Lower lobe of right lung (tissue), 2 donors: ENCODE results near the gene ASTL. TPM values are rescaled to one million over a fixed set of nuclear protein-coding genes. Genes with fewer than 3 reads are reported as not detected.
A peak's percentile ranks its signal among the peaks of the same experiment; 100 is the strongest.

Experiments used
- ATAC-seq, 2 donors: fragments of 200-7000 bp; cut with Tn5 transposase; one replicate each; pipeline ENCODE4 v1.9.1; 2020 to 2022; ENCODE audit warnings: mild to moderate bottlenecking in 2 of 2, moderate library complexity in 2 of 2
- DNase-seq: peaks from one replicate; pipeline ENCODE4 v3.0.0-alpha.2; 2020
- H3K27ac ChIP-seq: fragments of 200-600 bp; one replicate; pipeline ENCODE4 v1.8.0; 2022
- H3K27me3 ChIP-seq: fragments of 200-600 bp; one replicate; pipeline ENCODE4 v1.8.0; 2022; ENCODE audit warnings: low read depth
- H3K36me3 ChIP-seq: fragments of 200-600 bp; one replicate; pipeline ENCODE4 v1.8.0; 2022; ENCODE audit warnings: mild to moderate bottlenecking
- H3K4me1 ChIP-seq: fragments of 200-600 bp; one replicate; pipeline ENCODE4 v1.8.0; 2022
- H3K4me3 ChIP-seq: fragments of 200-600 bp; one replicate; pipeline ENCODE4 v1.8.0; 2022; ENCODE audit warnings: mild to moderate bottlenecking
- H3K9me3 ChIP-seq: fragments of 200-600 bp; one replicate; pipeline ENCODE4 v1.8.0; 2022
- intact Hi-C: fragments of 100-400 bp; cut with DNase I; formaldehyde crosslinking; loops from one replicate; pipeline ENCODE4 v1.11.0; 2022
- total RNA-seq: library from RNA; stranded (reverse); fragmentation: NEBNext Ultra II Directional; extraction: Animal tissue kit (Norgen Biotek cat#: 25700); gene quantifications from one replicate; pipeline ENCODE4 v1.2.1, GENCODE V29; 2021
- TF ChIP-seq, protein P1 (sequence below): fragments of 200-600 bp; IDR thresholded peaks from one replicate; pipeline ENCODE4 v1.8.0; 2022; ENCODE audit warnings: antibody characterized with exemption, mild to moderate bottlenecking
- donor health status: DM: no; HTN: yes; CAD: no; lungs with severe emphysema.

The ASTL gene
- total RNA-seq, 1 donor from 2014 or later, result not detected

DNA sequence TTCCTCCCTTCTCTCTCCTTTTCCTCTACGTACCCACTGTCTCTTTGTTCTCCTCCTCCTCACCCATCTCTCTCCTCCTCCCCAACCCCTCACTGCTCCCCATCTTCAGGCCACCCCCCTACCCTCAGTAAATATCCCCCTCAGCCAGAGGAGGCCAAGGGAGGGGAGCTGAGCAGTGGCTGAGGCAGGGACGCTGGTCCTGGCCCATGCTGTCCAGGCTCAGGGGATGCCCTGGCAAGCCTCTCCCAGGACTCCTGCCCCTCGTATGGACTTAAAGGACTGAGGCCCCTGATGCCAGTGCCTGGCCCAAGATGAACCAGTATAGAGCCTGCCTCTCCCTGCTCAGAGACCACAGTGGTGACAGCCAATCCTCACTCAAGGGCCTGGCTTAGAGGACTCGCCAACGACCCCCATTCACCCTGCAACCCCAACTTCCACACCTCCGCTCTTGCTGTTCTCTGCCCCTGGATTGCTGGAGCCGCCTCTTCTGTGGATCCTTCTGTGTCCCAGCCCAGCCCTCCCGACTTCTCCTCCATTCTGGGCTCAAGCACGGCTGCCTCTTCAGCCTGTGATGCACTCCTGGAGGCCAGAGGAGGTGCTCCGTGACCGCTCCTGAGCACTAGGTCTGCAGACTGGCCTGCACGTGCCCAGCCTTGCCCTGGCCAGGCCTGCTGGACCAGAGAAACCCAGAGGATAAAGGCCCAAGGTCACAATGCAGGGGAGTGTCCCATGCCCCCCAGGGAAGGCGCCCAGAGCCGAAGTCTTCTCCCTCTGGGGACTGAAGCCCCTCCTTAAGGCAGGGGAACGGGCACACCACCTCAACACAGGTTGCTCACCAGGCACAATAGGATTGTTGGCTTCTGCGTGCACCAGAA, 16.4 kb upstream of the ASTL start:
- peak; percentile 25 for DNase-seq
- Histone ChIP-seq H3K9me3 (no peaks in the 10 kb centered on the region), H3K4me1 (no peaks in the 10 kb centered on the region), H3K4me3 (no peak overlapping the region), H3K27ac (no peak overlapping the region), H3K36me3 (no peaks in the 10 kb centered on the region), H3K27me3 (no peaks in the 10 kb centered on the region)
- TF ChIP-seq, protein P1, sequence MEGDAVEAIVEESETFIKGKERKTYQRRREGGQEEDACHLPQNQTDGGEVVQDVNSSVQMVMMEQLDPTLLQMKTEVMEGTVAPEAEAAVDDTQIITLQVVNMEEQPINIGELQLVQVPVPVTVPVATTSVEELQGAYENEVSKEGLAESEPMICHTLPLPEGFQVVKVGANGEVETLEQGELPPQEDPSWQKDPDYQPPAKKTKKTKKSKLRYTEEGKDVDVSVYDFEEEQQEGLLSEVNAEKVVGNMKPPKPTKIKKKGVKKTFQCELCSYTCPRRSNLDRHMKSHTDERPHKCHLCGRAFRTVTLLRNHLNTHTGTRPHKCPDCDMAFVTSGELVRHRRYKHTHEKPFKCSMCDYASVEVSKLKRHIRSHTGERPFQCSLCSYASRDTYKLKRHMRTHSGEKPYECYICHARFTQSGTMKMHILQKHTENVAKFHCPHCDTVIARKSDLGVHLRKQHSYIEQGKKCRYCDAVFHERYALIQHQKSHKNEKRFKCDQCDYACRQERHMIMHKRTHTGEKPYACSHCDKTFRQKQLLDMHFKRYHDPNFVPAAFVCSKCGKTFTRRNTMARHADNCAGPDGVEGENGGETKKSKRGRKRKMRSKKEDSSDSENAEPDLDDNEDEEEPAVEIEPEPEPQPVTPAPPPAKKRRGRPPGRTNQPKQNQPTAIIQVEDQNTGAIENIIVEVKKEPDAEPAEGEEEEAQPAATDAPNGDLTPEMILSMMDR, result no peak
- intact Hi-C loops, result no loop called here
- no peak for ATAC-seq

DNA sequence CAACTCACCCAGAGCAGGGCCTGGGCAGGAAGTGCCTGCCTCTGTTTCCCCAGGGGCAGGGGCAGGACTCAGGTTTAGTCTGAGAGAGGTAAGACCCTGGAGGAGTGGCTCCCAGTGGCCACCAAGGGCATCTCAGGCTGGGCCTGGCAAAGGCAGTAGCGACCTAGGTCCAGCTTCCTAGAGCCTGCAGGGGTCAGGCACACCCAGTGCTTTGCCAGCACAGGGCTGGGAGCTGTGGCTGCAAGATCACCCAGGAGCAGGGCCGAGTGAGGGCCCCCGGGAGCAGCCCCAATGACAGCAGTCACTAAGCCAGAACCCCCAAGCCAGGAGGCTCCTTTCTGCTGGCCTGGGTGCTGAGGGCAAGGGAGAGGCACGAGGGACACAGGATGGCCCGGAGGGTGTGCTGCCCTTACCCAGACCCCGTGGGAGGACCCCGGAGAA, 15.7 kb upstream of the ASTL start:
- Histone ChIP-seq H3K4me3 (no peak overlapping the region), H3K4me1 (peaks cover under 1% of the 10 kb centered on the region), H3K9me3 (no peaks in the 10 kb centered on the region), H3K36me3 (no peaks in the 10 kb centered on the region), H3K27me3 (no peaks in the 10 kb centered on the region), H3K27ac (no peak overlapping the region)
- intact Hi-C loops, result no loop called here
- TF ChIP-seq, protein P1, result no peak
- DNase-seq (peak; percentile 38), ATAC-seq (no peak)

DNA sequence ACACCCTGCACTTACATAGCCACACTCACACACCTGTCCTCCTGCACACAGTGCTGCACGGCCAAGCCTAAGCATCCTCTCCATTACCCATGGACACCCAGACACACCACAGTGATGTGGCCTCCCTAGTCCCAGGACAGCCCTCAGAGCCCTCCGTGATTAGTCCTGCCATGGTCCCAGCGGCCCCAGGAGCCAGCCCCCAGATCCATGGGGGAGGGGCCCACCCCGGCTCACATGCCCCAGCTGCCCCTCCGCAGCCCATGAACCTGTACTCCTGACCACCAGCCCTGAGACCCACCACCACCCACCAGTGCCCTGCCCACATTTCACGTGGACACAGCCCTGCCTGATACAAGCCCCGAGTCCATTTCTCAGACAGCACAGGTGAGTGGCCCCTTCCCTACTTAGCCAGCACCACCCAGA, 15.0 kb upstream of the ASTL start:
- H3K4me3 ChIP-seq, result no peak overlapping the region
- H3K9me3 ChIP-seq, result no peaks in the 10 kb centered on the region
- H3K4me1 ChIP-seq, result peaks cover 8% of the 10 kb centered on the region
- ATAC-seq, result no peak
- peak; percentile 36 for DNase-seq
- TF ChIP-seq, protein P1, result no peak
- intact Hi-C loops, result no loop called here
- H3K27me3 ChIP-seq, result no peaks in the 10 kb centered on the region
- H3K27ac ChIP-seq, result no peak overlapping the region
- H3K36me3 ChIP-seq, result no peaks in the 10 kb centered on the region

DNA sequence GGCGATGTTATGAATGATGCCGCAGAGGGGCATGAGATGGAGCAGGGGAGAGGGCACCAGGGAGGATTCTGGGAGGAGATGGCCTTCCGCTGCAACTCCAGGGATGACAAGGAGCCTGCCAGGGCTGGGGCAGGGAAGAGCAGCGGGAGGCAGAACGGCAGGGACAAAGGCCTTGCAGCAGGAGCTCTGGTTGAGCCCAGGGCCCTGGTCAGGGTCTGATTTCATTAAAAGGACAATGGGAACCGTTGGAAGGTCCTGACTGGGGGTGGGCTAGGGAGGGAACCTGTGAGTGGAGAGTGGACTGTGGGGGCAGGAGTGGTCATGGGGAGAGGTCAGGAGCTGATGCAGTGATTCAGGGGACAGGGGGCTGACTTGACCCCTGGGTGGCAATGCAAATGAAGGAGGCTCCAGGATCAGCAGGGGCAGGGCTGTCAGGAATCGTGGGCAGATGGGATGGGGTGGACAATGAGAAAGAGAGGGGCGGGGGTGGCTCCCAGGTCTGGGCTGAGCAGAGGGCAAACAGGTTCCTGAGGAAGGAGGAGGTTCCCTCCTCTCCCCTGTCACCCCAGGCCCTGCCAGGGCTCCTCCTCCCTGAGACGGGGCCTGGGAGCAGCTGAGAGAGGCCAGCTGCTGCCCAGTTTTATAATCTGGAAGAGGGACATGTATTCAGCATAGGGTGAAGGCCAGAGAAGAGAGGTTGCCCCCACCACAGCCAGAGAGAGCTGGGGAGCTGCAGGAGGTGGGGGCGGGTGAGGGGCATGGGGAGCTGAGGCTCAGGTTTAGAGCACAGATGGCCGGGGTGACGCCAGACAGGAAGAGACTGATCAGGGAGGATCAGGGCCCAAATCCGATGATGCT, 14.2 kb upstream of the ASTL start:
- H3K36me3 ChIP-seq, result no peaks in the 10 kb centered on the region
- H3K4me1 ChIP-seq, result peaks cover 13% of the 10 kb centered on the region
- no peak overlapping the region for H3K4me3 ChIP-seq
- TF ChIP-seq, protein P1, result no peak
- DNase-seq, result peak; percentile 25
- no peak for ATAC-seq
- no peaks in the 10 kb centered on the region for H3K27me3 ChIP-seq
- no peak overlapping the region for H3K27ac ChIP-seq
- no peaks in the 10 kb centered on the region for H3K9me3 ChIP-seq
- intact Hi-C loops, result no loop called here

DNA sequence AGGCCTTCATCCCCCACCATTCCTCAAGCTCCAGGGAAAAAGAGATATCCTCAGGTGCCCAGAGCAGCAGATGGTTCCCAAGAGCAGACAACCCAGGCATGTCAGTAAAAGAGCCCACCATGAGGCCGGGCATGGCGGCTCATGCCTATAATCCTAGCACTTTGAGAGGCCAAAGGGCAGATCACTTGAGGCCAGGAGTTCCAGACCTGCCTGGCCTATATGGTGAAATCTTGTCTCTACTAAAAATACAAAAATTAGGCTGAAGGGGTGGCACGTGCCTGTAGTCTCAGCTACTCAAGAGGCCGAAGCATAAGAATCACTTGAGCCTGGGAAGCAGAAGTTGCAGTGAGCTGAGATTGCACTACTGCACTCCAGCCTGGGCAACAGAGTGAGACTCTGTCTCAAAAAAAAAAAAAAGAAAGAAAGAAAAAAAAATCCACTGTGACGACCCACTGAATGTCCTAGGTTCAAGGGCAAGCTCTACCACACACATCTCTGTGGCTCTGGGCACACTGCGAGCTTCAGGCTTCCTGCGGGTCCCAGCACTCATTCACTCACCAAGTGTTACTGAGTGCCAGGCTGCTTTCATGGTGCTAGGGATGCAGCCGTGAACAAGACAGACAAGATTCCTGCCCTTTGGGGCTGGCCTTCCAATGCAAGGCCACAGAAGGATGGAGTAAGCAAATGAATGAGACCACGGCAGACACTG, 13.4 kb upstream of the ASTL start:
- no peaks in the 10 kb centered on the region for H3K36me3 ChIP-seq
- H3K27ac ChIP-seq, result no peak overlapping the region
- peaks cover 19% of the 10 kb centered on the region for H3K4me1 ChIP-seq
- H3K27me3 ChIP-seq, result no peaks in the 10 kb centered on the region
- no peaks in the 10 kb centered on the region for H3K9me3 ChIP-seq
- ATAC-seq (no peak), DNase-seq (no peak)
- TF ChIP-seq, protein P1, result no peak
- intact Hi-C loops, result no loop called here
- H3K4me3 ChIP-seq, result no peak overlapping the region
